IgD-negative memory B cell (primary cell): ENCODE measurements around the gene AKAP6. TPM values are rescaled to one million over a fixed set of nuclear protein-coding genes. Genes with fewer than 3 reads are reported as not detected.

ENCODE experiments used
- H3K27ac Mint-ChIP-seq, 3 donors: one replicate each; pipeline ENCODE4 v1.8.0; 2020 to 2022; ENCODE audit warnings: mild to moderate bottlenecking in 3 of 3, mixed read lengths in 3 of 3, moderate library complexity in 1 of 3
- H3K27me3 Mint-ChIP-seq: one replicate; pipeline ENCODE4 v1.8.0; 2021; ENCODE audit warnings: mixed read lengths
- H3K36me3 Mint-ChIP-seq: one replicate; pipeline ENCODE4 v1.8.0; 2020; ENCODE audit warnings: mild to moderate bottlenecking, mixed read lengths
- H3K4me1 Mint-ChIP-seq, 3 donors: one replicate each; pipeline ENCODE4 v1.8.0; 2020 to 2022; ENCODE audit warnings: mixed read lengths in 3 of 3, mild to moderate bottlenecking in 1 of 3
- H3K4me3 Mint-ChIP-seq, 4 donors: one replicate each; pipeline ENCODE4 v1.8.0; 2020 to 2022; ENCODE audit warnings: mild to moderate bottlenecking in 4 of 4, mixed read lengths in 4 of 4, moderate library complexity in 3 of 4
- H3K9me3 Mint-ChIP-seq, 3 donors: one replicate each; pipeline ENCODE4 v1.8.0; 2020 to 2021; ENCODE audit warnings: mixed read lengths in 3 of 3, mild to moderate bottlenecking in 1 of 3
- polyA plus RNA-seq: library from polyadenylated mRNA; unstranded; fragments of 300-500 nt; fragmentation: Illumina TruSeq; gene quantifications from one replicate; pipeline ENCODE4 v1.2.3, GENCODE V29; 2021

AKAP6 gene
- polyA plus RNA-seq, 1 donor from 2014 or later = 1.9 TPM

GRCh38 chr14:32602699-32603098 is 273.6 kb downstream of the AKAP6 start:
- H3K4me3 Mint-ChIP-seq = no peak overlapping the region
- H3K9me3 Mint-ChIP-seq = peaks cover 0 to 2% (median 0%) of the 10 kb centered on the region in 3 donors
- H3K36me3 Mint-ChIP-seq = peaks cover 2% of the 10 kb centered on the region
- H3K27me3 Mint-ChIP-seq = no peaks in the 10 kb centered on the region
- H3K4me1 Mint-ChIP-seq = no peaks in the 10 kb centered on the region
- no peak overlapping the region for H3K27ac Mint-ChIP-seq

GRCh38 chr14:32603992-32604565 is 275.0 kb downstream of the AKAP6 start:
- H3K36me3 Mint-ChIP-seq = peaks cover 2% of the 10 kb centered on the region
- no peak overlapping the region for H3K27ac Mint-ChIP-seq
- H3K4me1 Mint-ChIP-seq = no peaks in the 10 kb centered on the region
- H3K9me3 Mint-ChIP-seq = peaks cover 0 to 2% (median 0%) of the 10 kb centered on the region in 3 donors
- no peaks in the 10 kb centered on the region for H3K27me3 Mint-ChIP-seq
- no peak overlapping the region for H3K4me3 Mint-ChIP-seq

- H3K4me3 Mint-ChIP-seq = no peak overlapping the region
- peaks cover 2% of the 10 kb centered on the region for H3K36me3 Mint-ChIP-seq
- H3K4me1 Mint-ChIP-seq = no peaks in the 10 kb centered on the region
- peaks cover 0 to 2% (median 0%) of the 10 kb centered on the region in 3 donors for H3K9me3 Mint-ChIP-seq
- H3K27me3 Mint-ChIP-seq = no peaks in the 10 kb centered on the region
- H3K27ac Mint-ChIP-seq = no peak overlapping the region
Observed at GRCh38 chr14:32606301-32606700, 277.2 kb downstream of the AKAP6 start.

GRCh38 chr14:32607399-32607798 is 278.3 kb downstream of the AKAP6 start:
- Mint-ChIP-seq H3K4me3 (no peak overlapping the region), H3K36me3 (peaks cover 2% of the 10 kb centered on the region), H3K27me3 (no peaks in the 10 kb centered on the region), H3K4me1 (no peaks in the 10 kb centered on the region), H3K27ac (no peak overlapping the region), H3K9me3 (no peaks in the 10 kb centered on the region)

GRCh38 chr14:32608857-32609256 is 279.8 kb downstream of the AKAP6 start:
- Mint-ChIP-seq H3K36me3 (no peaks in the 10 kb centered on the region), H3K27me3 (no peaks in the 10 kb centered on the region), H3K4me3 (no peak overlapping the region), H3K27ac (no peak overlapping the region), H3K9me3 (no peaks in the 10 kb centered on the region), H3K4me1 (no peaks in the 10 kb centered on the region)

- Mint-ChIP-seq H3K27me3 (no peaks in the 10 kb centered on the region), H3K36me3 (no peaks in the 10 kb centered on the region), H3K4me1 (no peaks in the 10 kb centered on the region), H3K27ac (no peak overlapping the region), H3K9me3 (no peaks in the 10 kb centered on the region), H3K4me3 (no peak overlapping the region)
Observed at GRCh38 chr14:32609388-32609787, 280.3 kb downstream of the AKAP6 start.

- Mint-ChIP-seq H3K27me3 (no peaks in the 10 kb centered on the region), H3K9me3 (peaks cover 0 to 3% (median 0%) of the 10 kb centered on the region in 3 donors), H3K4me1 (no peaks in the 10 kb centered on the region), H3K27ac (no peak overlapping the region), H3K36me3 (no peaks in the 10 kb centered on the region), H3K4me3 (no peak overlapping the region)
Observed at GRCh38 chr14:32611752-32612151, 282.7 kb downstream of the AKAP6 start.

GRCh38 chr14:32618991-32619390 is 289.9 kb downstream of the AKAP6 start:
- Mint-ChIP-seq H3K27ac (no peak overlapping the region), H3K36me3 (peaks cover 2% of the 10 kb centered on the region), H3K4me1 (peaks cover 0 to 8% (median 4%) of the 10 kb centered on the region in 3 donors), H3K27me3 (no peaks in the 10 kb centered on the region), H3K4me3 (no peak overlapping the region), H3K9me3 (peaks cover 3 to 4% (median 4%) of the 10 kb centered on the region in 3 donors)

- Mint-ChIP-seq H3K27ac (no peak overlapping the region), H3K36me3 (peaks cover 2% of the 10 kb centered on the region), H3K4me1 (peaks cover 0 to 8% (median 4%) of the 10 kb centered on the region in 3 donors), H3K4me3 (no peak overlapping the region), H3K9me3 (peaks cover 3 to 4% (median 4%) of the 10 kb centered on the region in 3 donors), H3K27me3 (no peaks in the 10 kb centered on the region)
Observed at GRCh38 chr14:32620303-32620702, 291.2 kb downstream of the AKAP6 start.

GRCh38 chr14:32620724-32621123 is 291.6 kb downstream of the AKAP6 start:
- Mint-ChIP-seq H3K9me3 (peaks cover 3 to 4% (median 4%) of the 10 kb centered on the region in 3 donors), H3K27ac (no peak overlapping the region), H3K36me3 (peaks cover 2% of the 10 kb centered on the region), H3K4me1 (peaks cover 0 to 8% (median 4%) of the 10 kb centered on the region in 3 donors), H3K4me3 (no peak overlapping the region), H3K27me3 (no peaks in the 10 kb centered on the region)

- H3K27me3 Mint-ChIP-seq = no peaks in the 10 kb centered on the region
- H3K4me1 Mint-ChIP-seq = peaks cover 0 to 8% (median 5%) of the 10 kb centered on the region in 3 donors
- peaks cover 1 to 7% (median 3%) of the 10 kb centered on the region in 3 donors for H3K9me3 Mint-ChIP-seq
- H3K4me3 Mint-ChIP-seq = no peak overlapping the region
- peaks cover 2% of the 10 kb centered on the region for H3K36me3 Mint-ChIP-seq
- no peak overlapping the region for H3K27ac Mint-ChIP-seq
Observed at GRCh38 chr14:32621585-32621984, 292.5 kb downstream of the AKAP6 start.

- H3K9me3 Mint-ChIP-seq = peaks cover 1 to 4% (median 3%) of the 10 kb centered on the region in 3 donors
- peaks cover 0 to 8% (median 6%) of the 10 kb centered on the region in 3 donors for H3K4me1 Mint-ChIP-seq
- H3K4me3 Mint-ChIP-seq = no peak overlapping the region
- H3K27me3 Mint-ChIP-seq = no peaks in the 10 kb centered on the region
- H3K27ac Mint-ChIP-seq = peak overlapping the region in 1 of 3 donors; percentile 44
- peaks cover 2% of the 10 kb centered on the region for H3K36me3 Mint-ChIP-seq
Observed at GRCh38 chr14:32622742-32623141, 293.6 kb downstream of the AKAP6 start.

GRCh38 chr14:32623300-32624093 is 294.4 kb downstream of the AKAP6 start:
- Mint-ChIP-seq H3K4me1 (peaks cover 0 to 8% (median 6%) of the 10 kb centered on the region in 3 donors), H3K4me3 (no peak overlapping the region), H3K27me3 (no peaks in the 10 kb centered on the region), H3K36me3 (peaks cover 2% of the 10 kb centered on the region), H3K27ac (no peak overlapping the region), H3K9me3 (peaks cover 1 to 4% (median 3%) of the 10 kb centered on the region in 3 donors)

- no peak overlapping the region for H3K4me3 Mint-ChIP-seq
- H3K36me3 Mint-ChIP-seq = no peaks in the 10 kb centered on the region
- peaks cover 0 to 4% (median 3%) of the 10 kb centered on the region in 3 donors for H3K9me3 Mint-ChIP-seq
Observed at GRCh38 chr14:32625211-32625610, 296.1 kb downstream of the AKAP6 start.

GRCh38 chr14:32627545-32628298 is 298.6 kb downstream of the AKAP6 start:
- no peak overlapping the region for H3K4me3 Mint-ChIP-seq
- no peaks in the 10 kb centered on the region for H3K27me3 Mint-ChIP-seq
- no peaks in the 10 kb centered on the region for H3K36me3 Mint-ChIP-seq
- H3K9me3 Mint-ChIP-seq = peaks cover 0 to 4% (median 3%) of the 10 kb centered on the region in 3 donors
- no peak overlapping the region for H3K27ac Mint-ChIP-seq
- peaks cover 0 to 5% (median 4%) of the 10 kb centered on the region in 3 donors for H3K4me1 Mint-ChIP-seq

More at GRCh38 chr14:32625211-32625610, 296.1 kb downstream of the AKAP6 start:
- peaks cover 0 to 8% (median 6%) of the 10 kb centered on the region in 3 donors for H3K4me1 Mint-ChIP-seq
- no peak overlapping the region for H3K27ac Mint-ChIP-seq
- H3K27me3 Mint-ChIP-seq = no peaks in the 10 kb centered on the region
